NCI-H1105 (cell line): ENCODE results near the gene CNDP2.
"Not testable (repeated sequence)": the region's sequence is repeated elsewhere in the genome, so short reads cannot be mapped to it uniquely, and the experiment has no call there.

Source experiments
- DNase-seq: peaks from one replicate; lab custom pipeline; 2025; lab: John Stamatoyannopoulos, UW

CNDP2 gene

GRCh38 chr18:74539289-74539688, 43.1 kb downstream of the CNDP2 start:
- no peak for DNase-seq

DNA sequence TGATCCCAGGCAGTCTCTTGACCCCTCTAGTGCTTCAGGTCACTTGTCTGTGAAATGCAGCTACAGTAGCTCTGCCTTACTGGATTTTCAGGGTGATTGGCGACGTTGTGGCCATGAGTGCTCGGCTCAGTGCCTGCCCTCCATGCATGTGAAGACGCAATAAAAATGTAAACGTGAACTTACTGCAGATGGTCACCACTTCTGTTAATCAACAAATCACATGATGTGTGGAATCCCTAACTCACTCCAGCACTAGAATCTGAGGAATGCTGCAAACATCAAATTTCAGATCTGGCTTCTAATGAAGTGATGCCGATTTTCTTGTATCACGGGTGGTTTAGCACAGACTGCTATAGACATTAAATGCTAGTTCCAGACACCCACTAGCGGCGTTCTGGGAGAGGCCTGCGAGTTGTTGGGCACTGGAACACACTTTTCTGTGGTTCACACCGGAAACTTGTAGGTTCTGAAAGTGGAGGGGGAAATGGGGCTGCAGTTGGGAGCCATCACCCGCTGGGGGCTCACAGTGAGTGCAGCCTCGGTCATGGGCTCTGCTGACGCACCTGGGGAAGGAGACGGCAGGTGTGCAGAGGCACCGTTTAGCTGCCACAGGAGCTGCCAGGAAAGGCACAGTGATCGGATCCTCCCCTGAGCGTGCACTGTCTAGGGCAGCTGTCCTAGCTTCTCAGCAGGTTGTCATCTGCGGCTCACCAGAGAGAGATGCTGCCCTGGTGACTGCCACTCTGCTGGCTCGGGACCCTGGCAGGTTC, 44.7 kb downstream of the CNDP2 start:
- no peak for DNase-seq

- DNase-seq: no peak
These were observed 45.8 kb downstream of the CNDP2 start for GRCh38 chr18:74541703-74542555.

- DNase-seq: no peak
These were observed 48.7 kb downstream of the CNDP2 start for GRCh38 chr18:74544898-74545297.

GRCh38 chr18:74546007-74546406, 49.8 kb downstream of the CNDP2 start:
- DNase-seq: no peak

DNA sequence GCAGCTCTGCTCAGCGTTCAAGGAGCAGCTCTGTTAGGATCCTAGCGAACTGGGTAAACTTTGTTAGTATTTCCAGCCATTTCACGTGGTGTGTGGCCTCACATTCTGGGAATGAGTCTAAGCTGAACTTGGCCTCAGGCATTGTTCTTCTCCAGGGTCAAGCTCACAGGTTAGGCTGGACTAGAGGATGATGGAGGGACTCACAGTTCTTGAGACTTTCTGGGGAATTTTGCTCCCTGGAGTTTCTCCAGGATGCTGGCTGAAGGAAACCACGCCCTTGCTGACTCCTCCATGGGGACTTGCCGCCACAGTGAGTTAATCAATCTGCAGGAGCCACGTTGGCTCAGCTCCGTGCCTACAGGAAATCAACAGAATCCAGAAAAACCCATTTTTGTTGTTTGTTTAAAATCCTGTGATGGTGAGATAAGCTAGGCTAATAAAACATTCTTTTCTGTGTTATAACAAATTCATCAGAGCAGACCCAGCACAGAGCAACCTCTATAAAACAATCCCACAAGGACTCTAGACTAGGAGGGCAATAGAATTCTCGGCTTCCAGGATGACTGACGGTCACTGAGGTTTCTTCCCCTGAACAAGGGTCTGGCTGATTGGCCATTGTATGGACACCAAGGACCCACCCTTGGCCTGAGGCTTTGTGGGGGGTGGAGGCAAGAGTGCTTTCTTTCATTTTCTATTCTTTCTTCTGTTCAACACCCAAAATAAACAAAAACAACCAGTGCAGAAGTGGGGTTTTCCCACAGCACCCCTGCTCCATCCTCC, 50.8 kb downstream of the CNDP2 start:
- DNase-seq: no peak

GRCh38 chr18:74547860-74548259, 51.7 kb downstream of the CNDP2 start:
- no peak for DNase-seq

- no peak for DNase-seq
These were observed 53.5 kb downstream of the CNDP2 start for GRCh38 chr18:74549591-74550104.

DNA sequence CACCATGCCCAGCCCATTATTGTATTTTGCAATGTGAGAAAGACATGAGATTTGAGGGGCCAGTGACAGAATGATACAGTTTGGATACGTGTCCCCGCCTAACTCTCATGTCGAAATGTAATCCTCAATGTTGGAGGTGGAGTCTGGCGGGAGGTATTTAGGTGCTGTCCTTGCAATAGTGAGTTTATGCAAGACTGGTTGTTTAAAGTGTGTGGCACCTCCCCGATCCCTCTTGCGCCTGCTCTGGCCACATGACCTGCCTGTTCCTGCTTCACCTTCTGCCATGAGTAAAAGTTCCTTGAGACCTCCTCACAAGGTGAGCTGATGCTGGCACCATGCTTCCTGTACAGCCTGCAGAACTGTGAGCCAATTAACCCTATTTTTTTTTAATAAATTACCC, 54.7 kb downstream of the CNDP2 start:
- DNase-seq: no peak

- DNase-seq: no peak
These were observed 55.3 kb downstream of the CNDP2 start for GRCh38 chr18:74551452-74551851.

- peak; percentile 84 for DNase-seq
These were observed 55.9 kb downstream of the CNDP2 start for GRCh38 chr18:74551936-74552555.

DNA sequence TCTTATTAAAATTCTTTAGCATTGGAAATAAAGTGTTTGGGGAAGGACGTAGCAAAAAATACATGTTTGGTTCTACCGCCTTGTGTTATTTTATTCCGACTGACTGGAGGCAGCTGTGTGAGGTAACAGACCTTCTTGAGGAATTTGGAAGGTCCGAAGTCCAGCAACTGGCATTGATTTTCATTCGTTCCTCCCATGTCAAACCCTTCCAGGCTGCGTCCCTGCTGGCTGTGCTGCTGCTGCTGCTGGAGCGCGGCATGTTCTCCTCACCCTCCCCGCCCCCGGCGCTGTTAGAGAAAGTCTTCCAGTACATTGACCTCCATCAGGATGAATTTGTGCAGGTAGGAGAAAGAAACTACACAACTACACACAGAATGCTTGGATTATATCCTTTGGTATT, 60.0 kb downstream of the CNDP2 start:
- no peak for DNase-seq

DNA sequence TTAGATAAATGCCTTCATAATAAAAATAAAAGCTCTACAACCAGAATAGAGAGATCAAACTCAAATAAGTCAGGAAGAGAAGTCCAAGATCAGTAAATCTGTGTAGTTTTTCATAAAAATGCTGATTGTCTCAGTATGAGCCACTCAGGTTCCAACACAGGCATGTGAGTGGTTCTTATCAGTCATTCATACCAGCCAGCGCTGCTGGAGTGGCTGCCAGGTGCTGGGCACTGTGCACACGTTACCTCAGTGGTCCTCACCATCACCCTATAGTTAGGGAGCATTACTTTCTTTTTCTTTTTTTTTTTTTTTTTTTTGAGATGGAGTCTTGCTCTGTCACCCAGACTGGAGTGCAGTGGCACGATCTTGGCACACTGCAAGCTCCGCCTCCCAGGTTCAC, 61.9 kb downstream of the CNDP2 start:
- DNase-seq: no peak

DNA sequence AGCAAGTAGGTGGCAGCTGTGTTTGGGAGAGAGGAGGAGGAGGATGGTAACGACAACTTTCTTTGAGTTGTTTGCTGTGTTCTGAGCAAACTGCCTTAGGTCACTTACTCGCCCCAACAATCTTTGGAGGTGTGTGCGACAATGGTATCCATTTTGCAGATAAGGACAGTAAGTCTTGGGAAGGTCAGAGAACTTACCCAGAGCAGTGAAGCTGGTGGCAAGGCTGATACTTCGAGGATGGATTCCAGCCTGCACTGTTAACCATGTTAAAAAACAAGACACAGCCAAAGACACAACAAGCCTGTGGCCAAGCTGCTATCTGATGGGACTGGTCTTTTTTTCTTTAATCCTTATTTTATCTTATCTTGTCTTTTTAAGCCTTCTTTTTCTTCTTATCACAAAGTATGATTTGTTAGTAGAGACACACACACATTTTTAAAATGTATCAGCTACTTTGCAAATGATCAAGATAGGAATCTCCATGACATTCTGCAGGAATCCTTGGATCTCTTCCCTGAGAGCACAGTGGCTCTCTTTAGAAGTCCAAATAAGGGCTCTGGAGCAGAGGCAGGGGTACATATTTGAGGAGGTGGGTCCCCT, 66.1 kb downstream of the CNDP2 start:
- DNase-seq: no peak

DNA sequence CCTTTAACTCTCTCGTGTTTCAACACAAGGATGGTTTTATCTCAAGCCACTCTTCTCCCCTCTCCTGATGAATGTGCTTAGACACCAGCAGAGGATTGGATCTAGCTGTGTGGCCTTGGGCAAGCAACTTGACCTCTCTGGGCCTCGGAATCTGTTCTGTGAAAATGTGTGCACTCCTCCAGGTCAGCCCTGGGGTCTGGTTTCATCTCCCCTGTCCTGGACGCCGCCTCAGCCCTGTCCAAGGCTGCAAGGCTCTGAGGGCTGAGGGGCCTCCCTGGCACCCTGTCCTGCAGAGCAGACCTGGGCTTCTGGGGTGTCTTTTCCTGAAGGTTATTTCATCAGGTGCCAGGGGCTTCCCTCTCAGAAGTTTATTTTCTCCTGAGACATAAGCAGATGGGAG, 66.6 kb downstream of the CNDP2 start:
- no peak for DNase-seq

DNA sequence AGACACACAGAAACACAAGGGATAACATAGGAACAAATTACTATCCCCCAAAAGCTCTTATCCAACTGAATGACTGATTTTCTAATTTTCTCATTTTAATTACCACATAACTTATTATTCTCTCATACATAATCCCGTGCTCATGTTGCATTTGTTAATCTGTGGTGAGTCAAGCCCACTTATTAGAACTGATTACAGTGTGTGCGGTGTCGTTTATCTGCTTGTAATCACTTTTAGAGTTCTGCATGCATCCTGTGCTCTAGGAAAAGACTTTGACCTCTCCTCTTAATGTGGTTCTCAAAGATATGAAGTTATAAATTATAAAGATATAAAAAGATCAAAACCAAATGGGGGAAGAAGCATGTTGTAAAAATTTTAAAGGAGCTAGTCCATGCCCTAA, 67.8 kb downstream of the CNDP2 start:
- no peak for DNase-seq

DNA sequence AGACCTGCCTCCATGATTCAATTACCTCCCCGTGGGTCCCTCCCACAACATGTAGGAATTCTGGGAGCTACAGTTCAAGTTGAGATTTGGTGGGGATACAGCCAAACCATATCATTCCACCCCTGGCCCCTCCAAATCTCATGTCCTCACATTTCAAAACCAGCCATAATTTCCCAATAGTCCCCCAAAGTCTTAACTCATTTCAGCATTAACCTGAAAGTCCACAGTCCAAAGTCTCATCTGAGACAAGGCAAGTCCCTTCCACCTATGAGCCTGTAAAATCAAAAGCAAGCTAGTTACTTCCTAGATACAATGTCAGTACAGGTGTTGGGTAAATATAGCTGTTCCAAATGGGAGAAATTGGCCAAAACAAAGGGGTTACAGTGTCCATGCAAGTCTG, 69.0 kb downstream of the CNDP2 start:
- DNase-seq: not testable (repeated sequence)

GRCh38 chr18:74565993-74566392, 69.8 kb downstream of the CNDP2 start:
- not testable (repeated sequence) for DNase-seq

GRCh38 chr18:74567822-74568221, 71.7 kb downstream of the CNDP2 start:
- no peak for DNase-seq

DNA sequence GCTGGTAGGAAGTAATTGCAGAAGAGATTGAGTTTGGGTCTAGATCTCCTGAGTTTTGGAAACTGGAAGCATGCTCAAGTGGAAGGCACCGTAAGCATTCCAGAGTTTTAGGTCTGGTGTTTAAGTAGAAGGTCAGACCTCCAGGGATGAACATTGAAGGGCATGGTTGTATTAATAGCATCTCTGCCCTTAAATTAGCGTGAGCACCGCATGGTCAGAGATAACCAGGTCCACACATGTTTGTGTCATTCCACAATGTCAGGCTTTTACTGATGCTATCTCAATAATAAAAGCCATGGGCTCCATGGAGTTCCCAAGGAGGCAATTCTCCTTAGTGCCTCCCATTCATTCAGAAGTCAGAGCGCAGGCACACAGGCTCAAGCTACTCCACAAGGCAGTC, 73.2 kb downstream of the CNDP2 start:
- no peak for DNase-seq

DNA sequence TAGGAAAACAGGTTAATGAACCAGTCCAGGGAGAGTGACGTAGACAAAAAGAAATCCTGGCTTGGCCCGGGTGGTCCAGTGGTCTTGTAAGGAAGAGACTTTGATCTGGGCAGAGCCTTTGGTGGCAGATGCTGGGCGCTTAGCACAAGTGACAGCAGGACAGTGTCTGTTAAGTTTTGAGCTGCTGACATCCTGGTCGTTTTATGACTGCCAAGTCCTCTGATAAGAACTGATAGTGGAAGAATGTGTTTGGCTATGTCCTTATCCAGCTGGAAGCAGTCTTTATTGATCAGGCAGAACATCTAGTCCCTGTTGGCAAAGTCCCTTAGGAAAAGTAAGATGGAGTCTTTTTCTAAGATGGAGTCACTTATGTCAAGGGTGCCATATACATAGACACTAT, 74.1 kb downstream of the CNDP2 start:
- no peak for DNase-seq
